Hepatocyte (in vitro differentiated cells): Measurements from ENCODE around the gene ANKRD13B. TPM values are rescaled to one million over a fixed set of nuclear protein-coding genes. Genes with fewer than 3 reads are reported as not detected.

ENCODE experiments used
- DNase-seq: peaks from one replicate; pipeline ENCODE4 v3.0.0-alpha.2; 2016; ENCODE audit warnings: low spot score
- H2AFZ ChIP-seq: fragments of 200-600 bp; sonication (generic); 2 replicates; pipeline ENCODE4 v1.6.0; 2016; ENCODE audit warnings: antibody characterized with exemption, mild to moderate bottlenecking
- H3K27ac ChIP-seq: fragments of 200-600 bp; sonication (generic); 2 replicates; pipeline ENCODE4 v1.5.1; 2016; ENCODE audit warnings: mild to moderate bottlenecking
- H3K27me3 ChIP-seq: fragments of 200-600 bp; sonication (generic); 2 replicates; pipeline ENCODE4 v1.6.1; 2016
- H3K36me3 ChIP-seq: fragments of 200-600 bp; sonication (generic); replicated peaks from 2 replicates; pipeline ENCODE4 v1.5.1; 2016; ENCODE audit warnings: low read depth; ENCODE audit not compliant: insufficient read depth
- H3K4me1 ChIP-seq: fragments of 200-600 bp; sonication (generic); 2 replicates; pipeline ENCODE4 v1.5.1; 2016; ENCODE audit warnings: mild to moderate bottlenecking, moderate library complexity; ENCODE audit not compliant: insufficient read depth
- H3K4me2 ChIP-seq: fragments of 200-600 bp; sonication (generic); 2 replicates; pipeline ENCODE4 v1.6.0; 2016
- H3K4me3 ChIP-seq: fragments of 200-600 bp; sonication (generic); 2 replicates; pipeline ENCODE4 v1.5.1; 2016; ENCODE audit warnings: mild to moderate bottlenecking
- H3K79me2 ChIP-seq: fragments of 200-600 bp; sonication (generic); 2 replicates; pipeline ENCODE4 v1.6.0; 2017; ENCODE audit warnings: mild to moderate bottlenecking
- H3K9me2 ChIP-seq: fragments of 200-600 bp; sonication (generic); replicated peaks from 2 replicates; pipeline ENCODE4 v1.6.0; 2017; ENCODE audit warnings: mild to moderate bottlenecking; ENCODE audit not compliant: insufficient read depth
- H3K9me3 ChIP-seq: fragments of 200-600 bp; sonication (generic); 2 replicates; pipeline ENCODE4 v1.5.1; 2016; ENCODE audit warnings: low read depth, mild to moderate bottlenecking
- H4K20me1 ChIP-seq: fragments of 200-600 bp; sonication (generic); 2 replicates; pipeline ENCODE4 v1.6.0; 2016; ENCODE audit warnings: mild to moderate bottlenecking; ENCODE audit not compliant: insufficient read depth, poor library complexity, severe bottlenecking
- CTCF ChIP-seq: fragments of 200-600 bp; sonication (generic); IDR thresholded peaks from 2 replicates; pipeline ENCODE4 v1.5.1; 2016; ENCODE audit warnings: antibody characterized with exemption, mild to moderate bottlenecking; ENCODE audit not compliant: poor library complexity
- EZH2 ChIP-seq: fragments of 200-600 bp; sonication (generic); IDR thresholded peaks from 2 replicates; pipeline ENCODE4 v1.6.1; 2016; ENCODE audit warnings: antibody characterized with exemption, mild to moderate bottlenecking, borderline replicate concordance
- EZH2phosphoT487 ChIP-seq: fragments of 200-600 bp; sonication (generic); IDR thresholded peaks from one replicate; pipeline ENCODE4 v1.6.1; 2018; ENCODE audit warnings: antibody characterized with exemption, mild to moderate bottlenecking, low read depth, moderate library complexity; ENCODE audit not compliant: unreplicated experiment, severe bottlenecking
- WGBS: methylation state at CpG from one replicate; pipeline ENCODE4 v1.1.6; 2016; ENCODE audit warnings: low lambda C conversion rate; ENCODE audit errors: missing lambda C conversion rate; 5-methylcytosine and 5-hydroxymethylcytosine counted together
- polyA plus RNA-seq: library from polyadenylated mRNA; unstranded; fragments of >200 nt; fragmentation: Nextera tagmentation; extraction: Ambion mirVana; gene quantifications from 2 replicates; pipeline ENCODE4 v1.2.1, GENCODE V29; 2016
- total RNA-seq: library from RNA; depleted of rRNA; stranded (reverse); fragments of >200 nt; gene quantifications from 2 replicates; pipeline ENCODE4 v1.2.3, GENCODE V29; 2014

ANKRD13B gene
- total and polyA plus RNA-seq, 2 experiments from 2014 or later: 5.1 to 7.2 TPM

- Histone ChIP-seq H3K4me2 (no peak overlapping the region), H3K27ac (no peak overlapping the region), H3K36me3 (no peaks in the 10 kb centered on the region), H3K4me1 (peaks cover 13% of the 10 kb centered on the region), H3K79me2 (peaks cover 8% of the 10 kb centered on the region), H4K20me1 (no peaks in the 10 kb centered on the region), H3K4me3 (no peak overlapping the region), H3K27me3 (no peaks in the 10 kb centered on the region), H3K9me3 (no peaks in the 10 kb centered on the region), H3K9me2 (no peaks in the 10 kb centered on the region), H2AFZ (no peak overlapping the region)
- TF ChIP-seq EZH2 (no peak), CTCF (no peak), EZH2phosphoT487 (no peak)
- 73% methylated on average over 6 of the region's 6 CpGs for WGBS
- DNase-seq: no peak
Observed at GRCh38 chr17:29560316-29560715, 32.6 kb upstream of the ANKRD13B start.

GRCh38 chr17:29561554-29562517, 31.1 kb upstream of the ANKRD13B start:
- TF ChIP-seq EZH2phosphoT487 (no peak), EZH2 (no peak), CTCF (no peak)
- Histone ChIP-seq H3K36me3 (no peaks in the 10 kb centered on the region), H3K9me3 (no peaks in the 10 kb centered on the region), H4K20me1 (no peaks in the 10 kb centered on the region), H3K27me3 (no peaks in the 10 kb centered on the region), H2AFZ (no peak overlapping the region), H3K4me3 (no peak overlapping the region), H3K9me2 (no peaks in the 10 kb centered on the region), H3K27ac (no peak overlapping the region), H3K4me1 (peaks cover 22% of the 10 kb centered on the region), H3K4me2 (peak overlapping the region; percentile 17), H3K79me2 (peaks cover 8% of the 10 kb centered on the region)
- WGBS: 89% methylated on average over 17 of the region's 17 CpGs
- DNase-seq: no peak

- H4K20me1 ChIP-seq: no peaks in the 10 kb centered on the region
- no peak for DNase-seq
- H3K9me3 ChIP-seq: no peaks in the 10 kb centered on the region
- TF ChIP-seq CTCF (no peak), EZH2 (no peak), EZH2phosphoT487 (no peak)
- no peaks in the 10 kb centered on the region for H3K27me3 ChIP-seq
- no peak overlapping the region for H3K4me2 ChIP-seq
- H3K79me2 ChIP-seq: peaks cover 8% of the 10 kb centered on the region
- H2AFZ ChIP-seq: no peak overlapping the region
- no peaks in the 10 kb centered on the region for H3K36me3 ChIP-seq
- 93% methylated on average over 18 of the region's 18 CpGs for WGBS
- H3K9me2 ChIP-seq: no peaks in the 10 kb centered on the region
- no peak overlapping the region for H3K27ac ChIP-seq
- no peak overlapping the region for H3K4me3 ChIP-seq
- peaks cover 22% of the 10 kb centered on the region for H3K4me1 ChIP-seq
Observed at GRCh38 chr17:29562615-29563014, 30.3 kb upstream of the ANKRD13B start.
